K562 (cell line): ENCODE results near the gene SERPINH1. TPM values are rescaled to one million over a fixed set of nuclear protein-coding genes. Genes with fewer than 3 reads are reported as not detected.
A peak's percentile ranks its signal among the peaks of the same experiment; 100 is the strongest.

ENCODE experiments used
- BCL6 ChIP-seq: fragments of 250-450 bp; sonication (Bioruptor Pico); IDR thresholded peaks from 2 replicates; pipeline ENCODE4 v1.4.0; 2020
- CBFA2T3 ChIP-seq: fragments of 450-650 bp; IDR thresholded peaks from 2 replicates; pipeline ENCODE4 v1.6.1; 2017
- CEBPB ChIP-seq: fragments of 450-650 bp; IDR thresholded peaks from 2 replicates; pipeline ENCODE4 v1.6.1; 2016; ENCODE audit warnings: missing genetic modification characterization, missing compliant biosample characterization
- CEBPG ChIP-seq, 3 experiments: fragments of 200-800 bp in 1 of 3; sonication (Bioruptor generic) in 1 of 3; sonication (generic) in 1 of 3; formaldehyde crosslinking in 1 of 3; IDR thresholded peaks in 2 of 3; conservative IDR thresholded peaks in 1 of 3; 2 replicates each; pipeline versions ENCODE4 v1.6.1 to v1.8.0; 2016 to 2022; ENCODE audit warnings: missing compliant biosample characterization in 2 of 3, missing genetic modification characterization in 2 of 3, mild to moderate bottlenecking in 1 of 3, missing genetic modification reagents in 1 of 3
- E2F1 ChIP-seq: sonication (generic); formaldehyde crosslinking; IDR thresholded peaks from 2 replicates; pipeline ENCODE4 v1.8.1; 2023; ENCODE audit warnings: mild to moderate bottlenecking, missing genetic modification reagents, moderate library complexity
- HINFP ChIP-seq: fragments of 450-650 bp; conservative IDR thresholded peaks from 2 replicates; pipeline ENCODE4 v1.6.1; 2016; ENCODE audit warnings: missing genetic modification characterization, low read depth, mild to moderate bottlenecking, control low read depth, missing compliant biosample characterization
- MAFG ChIP-seq: fragments of 450-650 bp; conservative IDR thresholded peaks from 2 replicates; pipeline ENCODE4 v1.6.1; 2016; ENCODE audit warnings: missing genetic modification characterization, missing compliant biosample characterization
- NCOA4 ChIP-seq: fragments of 450-650 bp; IDR thresholded peaks from 2 replicates; pipeline ENCODE4 v1.6.1; 2018; ENCODE audit warnings: mild to moderate bottlenecking; ENCODE audit not compliant: partially characterized antibody
- NEUROD1 ChIP-seq: fragments of 150-350 bp; IDR thresholded peaks from 2 replicates; pipeline ENCODE4 v1.6.1; 2014; ENCODE audit warnings: borderline replicate concordance, low read length, low read depth; ENCODE audit not compliant: partially characterized antibody
- PCBP2 ChIP-seq: fragments of 200-400 bp; formaldehyde crosslinking; IDR thresholded peaks from 2 replicates; pipeline ENCODE4 v1.6.1; 2018; ENCODE audit warnings: low read length, low read depth, mild to moderate bottlenecking, moderate library complexity; ENCODE audit not compliant: poor library complexity, severe bottlenecking
- SMARCB1 ChIP-seq: IDR thresholded peaks from 2 replicates; pipeline ENCODE4 v1.6.1; 2011; ENCODE audit warnings: improper control_type of control experiment, low read depth; ENCODE audit not compliant: insufficient read length
- TAF9B ChIP-seq: fragments of 450-650 bp; IDR thresholded peaks from 2 replicates; pipeline ENCODE4 v1.6.1; 2018; ENCODE audit warnings: mild to moderate bottlenecking; ENCODE audit not compliant: partially characterized antibody
- TBP ChIP-seq: optimal IDR thresholded peaks from 2 replicates; pipeline ENCODE3; 2011; ENCODE audit warnings: low read depth, low read length, improper control_type of control experiment
- TCF7 ChIP-seq: sonication (generic); IDR thresholded peaks from 2 replicates; pipeline ENCODE4 v1.6.1; 2016; ENCODE audit warnings: antibody characterized with exemption, borderline replicate concordance
- ZNF143 ChIP-seq: sonication (generic); formaldehyde crosslinking; IDR thresholded peaks from 2 replicates; pipeline ENCODE4 v1.9.0; 2022; ENCODE audit warnings: mild to moderate bottlenecking, missing genetic modification reagents
- ZNF274 ChIP-seq: IDR thresholded peaks from 2 replicates; pipeline ENCODE4 v1.6.1; 2011; ENCODE audit warnings: low read depth, mild to moderate bottlenecking, low read length, moderate library complexity, borderline replicate concordance
- polyA plus RNA-seq, 8 experiments: library from polyadenylated mRNA; depleted of rRNA in 4 of 8; stranded (reverse) in 5 of 8; unstranded in 3 of 8; fragments of >200 nt; fragmentation: Nextera tagmentation in 2 of 8; fragmentation: Illumina TruSeq in 1 of 8; extraction: Ambion mirVana in 2 of 8; extraction: Trizol in 1 of 8; gene quantifications; 2 replicates each; pipeline versions ENCODE4 v1.2.1 to v1.2.3, GENCODE V29; 2011 to 2014; ENCODE audit warnings: inconsistent platforms in 1 of 8, missing spikeins in 1 of 8
- total RNA-seq, 7 experiments: library from RNA; depleted of rRNA in 6 of 7; stranded (reverse); fragments of >200 nt in 6 of 7; fragmentation: Illumina TruSeq in 2 of 7; extraction: Trizol in 2 of 7; gene quantifications; 2 replicates each; pipeline versions ENCODE4 v1.2.1 to v1.2.3, GENCODE V29; 2011 to 2021; ENCODE audit warnings: low replicate concordance in 1 of 7
- TF ChIP-seq, protein P1 (sequence below): sonication (generic); formaldehyde crosslinking; IDR thresholded peaks from 2 replicates; pipeline ENCODE4 v1.8.0; 2022; ENCODE audit warnings: missing genetic modification reagents, mild to moderate bottlenecking, moderate library complexity, borderline replicate concordance
- TF ChIP-seq, protein P2 (sequence below), 2 experiments: IDR thresholded peaks in 1 of 2; conservative IDR thresholded peaks in 1 of 2; 2 replicates each; pipeline ENCODE4 v1.6.1; 2016; ENCODE audit warnings: low read depth in 2 of 2, mild to moderate bottlenecking in 1 of 2, missing compliant biosample characterization in 1 of 2, missing genetic modification characterization in 1 of 2, moderate library complexity in 1 of 2

The SERPINH1 gene
- total and polyA plus RNA-seq, 9 of the 15 experiments (the other 6 are each of a cell fraction or from before 2014, with no cell fraction given) = 2.8 to 106 (median 67.9) TPM

DNA sequence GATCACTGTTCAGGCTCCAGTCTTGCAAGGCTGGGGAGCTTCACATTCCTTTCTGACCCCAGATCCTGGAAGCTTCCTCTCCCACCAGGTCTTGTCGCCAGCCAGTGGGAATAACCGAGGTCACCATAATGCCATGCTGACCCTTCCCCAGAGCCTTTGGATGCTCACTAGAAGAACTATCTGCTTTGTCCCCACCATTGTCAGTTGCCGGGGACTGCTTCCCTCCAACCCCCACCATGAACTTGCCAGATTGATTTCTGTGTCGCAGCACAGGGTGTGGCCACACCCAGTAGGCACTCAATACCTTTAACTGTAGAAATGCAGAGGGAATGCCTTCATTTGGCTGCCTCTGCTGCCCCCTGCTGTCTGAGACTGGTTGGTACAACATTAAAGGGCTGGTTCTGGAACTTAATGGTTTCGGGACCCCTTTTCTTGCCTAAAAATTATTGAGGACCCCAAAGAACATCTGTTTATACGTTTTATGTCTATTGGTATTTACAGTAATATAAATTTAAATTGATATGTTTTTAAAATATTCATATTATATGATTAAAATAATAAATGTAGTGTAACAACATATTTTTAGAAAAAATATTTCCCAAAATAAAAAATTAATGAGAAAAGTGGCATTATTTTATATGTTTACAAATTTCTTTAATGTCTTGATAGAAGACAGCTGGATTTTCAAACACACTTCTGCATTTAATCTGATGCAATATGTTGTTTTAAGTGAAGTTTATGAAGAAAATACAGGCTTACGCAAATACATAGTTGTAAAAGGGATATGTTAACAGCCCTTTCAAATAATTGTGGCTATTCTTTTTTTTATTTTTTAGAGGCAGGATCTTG lies 29.6 kb upstream of the SERPINH1 start (continued):
- TF ChIP-seq NEUROD1 (peak; percentile 29), TBP (no peak), CEBPG (CRISPR knock-in tag; IDR thresholded peaks at IDR 0.05) (no peak), CEBPG (tag; conservative IDR thresholded peaks at IDR 0.05 in 1 of 2, IDR thresholded peaks at IDR 0.05 in 1 of 2) (peak in 1 of 2 experiments; percentile 55; a peak in 2 of 4 replicates), PCBP2 (no peak), E2F1 (no peak), TAF9B (no peak), CBFA2T3 (no peak), BCL6 (CRISPR knock-in tag) (no peak), CEBPB (tag) (no peak), SMARCB1 (no peak), NCOA4 (no peak), TCF7 (no peak), ZNF274 (no peak), ZNF143 (CRISPR knock-in tag) (no peak), HINFP (no peak), MAFG (tag) (no peak)
- TF ChIP-seq, protein P1, sequence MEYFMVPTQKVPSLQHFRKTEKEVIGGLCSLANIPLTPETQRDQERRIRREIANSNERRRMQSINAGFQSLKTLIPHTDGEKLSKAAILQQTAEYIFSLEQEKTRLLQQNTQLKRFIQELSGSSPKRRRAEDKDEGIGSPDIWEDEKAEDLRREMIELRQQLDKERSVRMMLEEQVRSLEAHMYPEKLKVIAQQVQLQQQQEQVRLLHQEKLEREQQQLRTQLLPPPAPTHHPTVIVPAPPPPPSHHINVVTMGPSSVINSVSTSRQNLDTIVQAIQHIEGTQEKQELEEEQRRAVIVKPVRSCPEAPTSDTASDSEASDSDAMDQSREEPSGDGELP (CRISPR knock-in tag) = peak; percentile 51; the same call in 1 of the 2 replicates
- TF ChIP-seq, protein P2, sequence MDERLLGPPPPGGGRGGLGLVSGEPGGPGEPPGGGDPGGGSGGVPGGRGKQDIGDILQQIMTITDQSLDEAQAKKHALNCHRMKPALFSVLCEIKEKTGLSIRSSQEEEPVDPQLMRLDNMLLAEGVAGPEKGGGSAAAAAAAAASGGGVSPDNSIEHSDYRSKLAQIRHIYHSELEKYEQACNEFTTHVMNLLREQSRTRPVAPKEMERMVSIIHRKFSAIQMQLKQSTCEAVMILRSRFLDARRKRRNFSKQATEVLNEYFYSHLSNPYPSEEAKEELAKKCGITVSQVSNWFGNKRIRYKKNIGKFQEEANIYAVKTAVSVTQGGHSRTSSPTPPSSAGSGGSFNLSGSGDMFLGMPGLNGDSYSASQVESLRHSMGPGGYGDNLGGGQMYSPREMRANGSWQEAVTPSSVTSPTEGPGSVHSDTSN (CRISPR knock-in tag; IDR thresholded peaks at IDR 0.05; ENCODE audit: low read depth) = no peak
- TF ChIP-seq, protein P2 (tag; conservative IDR thresholded peaks at IDR 0.05; ENCODE audit: low read depth) = no peak
